Measurements from ENCODE around the gene RRBP1.

The RRBP1 gene

DNA sequence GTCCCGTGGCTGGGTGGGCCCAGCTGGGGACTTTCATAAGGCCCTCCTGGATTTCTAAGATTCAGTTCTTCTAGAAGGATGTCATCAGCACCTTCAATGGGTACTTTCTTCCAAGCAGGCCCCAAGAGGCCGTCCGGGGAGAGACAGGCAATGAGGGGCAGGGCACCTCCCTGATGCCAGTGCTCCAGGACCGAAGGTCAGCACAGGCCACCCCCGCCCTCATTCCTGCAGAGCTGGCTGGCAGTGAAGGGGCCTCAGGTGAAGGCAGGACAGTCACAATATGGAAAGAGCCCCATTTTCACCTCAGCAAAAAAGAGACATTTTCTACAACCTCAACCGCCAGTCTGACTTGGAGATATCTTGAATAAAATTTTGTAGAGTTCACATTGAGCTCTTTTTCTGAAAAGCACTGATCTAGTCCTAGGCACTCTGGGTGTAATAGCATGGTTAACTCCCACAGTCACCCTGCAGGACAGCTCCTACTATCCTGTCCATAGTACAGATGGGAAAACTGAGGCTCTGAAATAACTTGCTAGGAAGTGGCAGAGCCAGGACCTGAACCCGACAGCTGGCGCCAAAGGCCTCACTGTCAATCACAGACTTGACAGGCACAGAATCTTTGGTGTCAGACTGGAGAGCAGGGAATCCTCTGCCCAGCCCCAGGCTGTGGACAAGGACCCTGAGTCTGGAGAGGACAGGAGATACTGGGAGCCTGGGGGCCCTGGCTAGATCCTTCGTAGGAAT is 50.3 kb downstream of the RRBP1 start:
- no peak for DNase-seq

DNA sequence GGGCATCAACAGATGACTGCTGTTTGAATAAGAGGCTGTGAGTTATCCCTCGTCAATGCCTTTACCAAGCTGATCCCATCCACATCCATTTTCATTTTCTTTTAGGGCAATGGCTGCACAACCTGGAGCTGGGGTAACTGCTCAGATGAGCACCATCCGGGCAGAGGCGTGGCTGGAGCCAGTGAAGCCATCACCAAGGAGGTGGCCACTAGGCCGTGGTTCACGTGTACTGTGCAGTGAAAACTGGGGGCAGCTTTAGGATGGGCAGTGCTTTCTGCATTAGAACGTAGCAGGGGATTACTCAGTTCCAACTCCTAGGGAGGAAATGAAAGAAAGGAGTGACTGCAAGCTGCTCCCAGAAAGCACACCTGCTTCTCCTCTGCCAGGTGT is 51.2 kb downstream of the RRBP1 start:
- DNase-seq, result no peak

GRCh38 chr20:17630151-17630805 is 51.8 kb downstream of the RRBP1 start:
- DNase-seq, result no peak

- DNase-seq, result no peak
These were observed 52.4 kb downstream of the RRBP1 start for GRCh38 chr20:17629678-17630089.

DNA sequence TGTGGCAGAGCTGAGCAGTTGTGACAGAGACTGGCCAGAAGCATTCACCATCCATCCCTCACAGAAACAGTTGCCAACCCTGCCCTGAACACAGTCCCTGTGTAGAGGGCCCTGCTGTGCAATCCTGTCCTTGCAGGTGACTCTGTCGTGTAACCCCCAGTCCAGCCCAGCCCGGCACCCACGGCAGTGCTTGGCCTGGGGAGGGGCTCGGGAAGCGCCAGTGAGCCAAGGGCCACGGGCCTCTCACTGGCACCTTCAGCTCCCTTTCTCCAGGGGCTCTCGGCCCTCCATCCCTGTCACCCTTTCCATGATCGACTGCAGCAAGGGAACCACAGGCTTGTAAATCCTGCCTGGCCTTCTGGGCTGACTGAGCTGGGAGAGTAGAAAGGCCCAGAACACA is 53.0 kb downstream of the RRBP1 start:
- DNase-seq, result no peak

DNA sequence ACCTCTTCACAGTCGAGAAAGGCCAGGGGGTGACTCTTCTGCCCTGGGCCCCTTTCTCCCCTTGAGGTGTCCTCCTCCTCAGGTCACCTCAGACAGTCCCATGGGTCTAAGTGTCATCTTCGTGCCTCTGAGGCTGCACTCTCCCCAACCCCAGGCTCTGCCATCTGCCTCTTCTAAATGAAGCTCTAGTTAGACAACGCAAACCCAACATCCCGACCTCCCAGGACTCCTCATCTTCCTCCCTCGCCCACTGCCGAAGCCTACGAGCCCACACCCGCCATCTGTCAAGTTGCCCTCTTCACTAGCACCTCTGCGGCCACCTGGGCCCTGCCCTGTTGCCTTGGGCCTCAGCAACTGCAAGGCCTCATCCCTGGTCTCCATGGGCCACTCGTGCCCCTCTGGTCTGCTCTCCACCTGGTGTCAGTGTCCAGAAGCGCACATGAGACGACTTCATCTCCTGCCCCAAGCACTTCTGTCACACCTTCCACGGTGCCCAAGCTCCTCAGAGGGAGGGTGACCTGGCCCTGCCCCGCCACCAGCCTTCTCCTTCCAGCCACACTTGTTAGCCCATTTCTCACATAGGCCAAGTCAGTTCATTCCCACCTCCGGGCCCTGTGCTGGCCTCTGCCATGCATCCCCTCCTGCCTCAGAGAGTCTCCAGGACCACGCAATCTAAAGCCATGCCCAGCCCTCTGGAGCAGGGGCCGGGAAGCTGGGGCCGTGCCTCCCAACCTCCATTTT is 53.8 kb downstream of the RRBP1 start:
- no peak for DNase-seq

DNA sequence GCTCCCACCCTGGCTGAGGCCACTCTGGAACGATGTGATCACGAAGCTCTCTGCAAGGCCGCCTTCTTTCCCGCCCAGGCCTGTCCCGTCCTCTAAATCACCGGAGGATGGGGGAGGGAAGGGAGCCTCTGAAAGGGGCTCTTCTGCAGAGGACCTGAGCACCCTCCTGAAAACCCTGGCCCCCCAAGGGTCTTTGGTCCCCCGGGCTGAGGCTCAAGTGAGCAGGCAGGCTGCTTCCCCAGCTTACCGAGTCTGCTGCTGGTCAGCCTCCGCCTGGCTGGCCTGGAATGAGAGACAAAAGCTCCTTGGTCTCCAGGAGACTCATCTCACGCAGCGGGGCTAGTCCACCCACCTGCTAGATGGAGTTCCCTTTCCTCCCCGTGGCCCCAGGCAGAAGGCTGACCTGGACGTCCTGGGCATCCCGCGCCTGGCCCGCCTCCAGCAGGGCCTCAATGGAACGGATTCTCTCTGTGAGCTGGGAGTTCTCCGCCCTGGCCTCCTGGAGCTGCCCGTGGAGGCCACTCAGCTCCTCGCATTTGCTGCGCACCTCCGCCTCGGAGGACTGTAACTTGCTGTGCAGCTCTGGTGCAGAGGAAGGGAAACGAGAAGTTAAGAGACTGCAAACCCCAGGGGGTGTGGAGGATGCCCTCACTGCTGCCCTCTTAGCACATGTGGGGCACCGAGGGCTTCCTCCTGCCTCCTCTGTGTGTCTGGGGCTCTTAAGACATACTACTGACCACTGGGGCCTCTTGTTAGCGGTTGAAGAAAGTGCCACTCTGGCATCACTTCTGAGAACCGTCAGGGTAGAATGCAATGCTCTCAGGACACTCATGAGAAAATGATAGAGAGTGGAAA is 54.7 kb downstream of the RRBP1 start:
- DNase-seq, result no peak

- DNase-seq, result no peak
These were observed 55.6 kb downstream of the RRBP1 start for GRCh38 chr20:17626217-17627007.

- DNase-seq, result no peak
These were observed 56.6 kb downstream of the RRBP1 start for GRCh38 chr20:17625246-17626051.

- DNase-seq, result no peak
These were observed 57.3 kb downstream of the RRBP1 start for GRCh38 chr20:17624551-17625245.

- no peak for DNase-seq
These were observed 58.0 kb downstream of the RRBP1 start for GRCh38 chr20:17624070-17624469.

DNA sequence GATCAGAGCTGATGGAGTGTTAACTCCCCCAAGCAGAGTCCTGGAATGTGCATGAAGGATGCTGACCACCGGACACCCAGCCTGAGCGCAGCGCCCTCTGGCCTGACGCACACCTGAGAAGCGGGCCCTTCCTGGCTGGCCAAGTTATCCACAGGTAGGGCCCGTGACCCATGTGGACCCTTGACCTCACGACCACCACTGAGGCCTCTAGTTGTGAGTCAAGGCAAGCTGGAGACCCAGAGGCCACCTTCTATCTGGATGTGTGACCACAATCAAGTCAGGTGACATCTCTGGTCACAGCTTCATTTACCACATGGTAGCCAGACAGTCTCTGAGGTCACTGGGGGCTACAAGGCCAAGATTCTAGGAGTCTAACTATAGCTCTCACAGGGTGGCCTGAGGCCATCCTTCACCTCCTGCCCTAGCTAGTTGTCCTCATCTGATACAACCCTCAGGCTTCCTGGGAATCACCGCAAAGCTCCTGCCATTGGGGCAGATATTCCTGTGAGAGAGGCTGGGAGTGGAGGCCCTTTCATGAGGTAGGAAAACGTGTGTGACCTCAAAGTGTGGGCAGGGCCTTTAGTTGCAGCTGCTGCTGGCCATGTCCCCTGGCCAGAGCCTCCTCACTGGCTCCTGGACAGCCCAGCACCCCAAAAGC is 59.1 kb downstream of the RRBP1 start:
- no peak for DNase-seq

DNA sequence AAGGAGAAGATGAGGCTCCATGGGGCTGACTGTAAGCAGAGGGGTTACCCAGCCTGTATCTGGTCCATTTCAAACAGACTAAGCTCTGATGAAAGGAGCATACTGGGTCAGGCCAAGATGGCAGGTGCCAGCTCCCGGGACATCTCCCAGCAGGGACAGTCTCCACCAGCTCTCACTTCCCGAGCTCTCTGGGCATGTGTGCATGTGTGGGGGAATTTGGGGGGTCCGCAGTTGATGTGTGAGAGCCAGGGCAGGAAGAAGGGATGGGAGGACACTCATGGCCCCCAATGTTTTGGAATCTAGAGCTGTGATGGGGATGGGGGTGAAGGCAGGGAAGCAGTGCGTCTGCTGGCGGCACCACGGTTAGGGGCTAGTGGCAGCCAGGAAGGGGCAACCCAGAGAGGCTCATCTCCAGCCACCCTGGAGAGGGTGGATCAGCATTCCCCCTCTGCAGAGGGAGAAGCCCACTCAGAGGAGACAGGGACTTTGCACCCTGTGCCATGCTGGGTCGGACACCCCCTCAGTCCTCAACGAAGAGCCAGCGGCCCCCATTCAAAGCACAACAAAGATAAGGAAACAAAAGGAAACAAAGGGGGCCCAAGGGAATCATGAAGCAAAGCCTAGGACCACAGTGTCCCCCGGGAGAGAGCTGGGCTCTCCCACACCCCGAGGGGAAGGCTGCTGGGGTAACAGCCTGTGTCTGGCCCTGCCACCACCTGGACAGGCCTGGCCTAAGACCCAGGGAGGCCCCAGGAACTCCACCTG is 59.8 kb downstream of the RRBP1 start:
- no peak for DNase-seq

DNA sequence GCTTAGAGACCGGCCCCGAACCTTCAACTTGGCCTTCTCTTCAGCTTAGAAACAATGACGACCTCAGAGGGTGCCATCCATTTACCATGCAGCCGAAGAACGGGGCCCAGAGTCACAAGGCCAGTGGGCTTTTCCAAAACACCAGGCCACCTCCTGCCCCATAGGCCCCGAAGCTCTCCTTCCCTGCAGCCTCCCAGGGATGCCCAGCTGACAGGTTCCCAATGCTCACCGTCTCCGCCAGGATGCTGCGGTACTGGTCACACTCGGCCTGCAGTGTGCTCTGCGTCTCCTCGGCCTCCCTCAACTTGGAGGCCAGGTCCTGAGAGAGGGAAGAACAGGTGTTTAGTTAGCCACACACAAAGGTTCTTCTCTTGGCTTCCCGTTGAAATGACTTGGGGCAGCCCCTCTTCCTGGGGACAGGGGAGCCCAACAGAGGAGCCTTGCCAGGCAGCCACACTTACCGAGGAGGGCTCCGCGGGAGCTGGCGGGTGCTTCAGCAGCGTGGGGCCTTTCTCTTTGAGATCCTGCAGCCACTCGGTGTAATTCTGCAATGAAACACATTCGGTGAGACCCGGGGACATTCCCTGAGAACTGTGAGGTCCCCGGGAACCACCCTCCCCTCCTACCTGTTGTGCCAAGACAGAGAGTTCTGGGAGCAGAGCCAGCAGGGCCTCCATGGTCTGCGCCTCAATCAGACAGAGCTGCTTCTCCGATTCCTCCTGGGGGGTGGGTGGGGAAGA is 60.6 kb downstream of the RRBP1 start:
- no peak for DNase-seq

DNA sequence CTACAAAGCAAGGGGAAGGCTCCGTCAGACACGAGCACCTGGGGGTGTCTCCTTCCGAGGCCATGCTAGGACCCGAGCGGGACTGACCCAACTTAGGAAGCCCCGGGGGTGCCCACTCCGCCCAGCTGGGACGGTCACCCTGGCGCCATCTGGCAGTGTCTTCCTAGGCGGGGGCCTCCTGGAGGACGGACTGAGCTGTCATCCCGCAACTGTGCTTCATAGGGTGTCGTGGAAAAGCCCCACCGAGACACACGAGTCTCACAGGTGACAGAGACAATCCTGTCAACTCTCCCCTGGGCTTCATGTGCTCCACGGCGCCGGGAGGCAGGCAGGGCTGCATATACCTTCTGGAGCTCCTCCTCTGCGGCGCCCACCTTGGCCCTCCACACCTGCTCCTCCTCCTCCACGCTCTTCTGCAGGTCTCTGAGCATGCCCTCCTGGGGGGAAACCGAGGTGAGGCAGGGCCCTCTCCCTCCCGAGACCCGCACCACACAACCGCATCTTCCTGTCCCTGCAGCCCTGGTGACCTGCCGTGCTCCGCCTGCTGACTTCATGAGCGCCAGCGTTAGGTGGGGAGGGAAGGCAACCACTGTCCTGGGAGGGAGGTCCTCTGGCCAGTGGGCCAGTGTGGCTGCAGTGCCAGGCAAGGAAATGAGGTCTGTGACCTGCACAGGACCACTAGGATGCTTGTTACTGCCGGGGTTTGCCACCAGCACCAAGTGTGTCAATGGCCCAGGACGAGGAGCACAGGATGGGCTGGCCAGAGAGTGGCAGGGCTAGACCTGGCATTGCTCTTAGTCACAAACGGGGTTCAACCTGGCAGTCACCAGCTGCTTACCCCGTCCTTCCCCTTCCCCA is 61.4 kb downstream of the RRBP1 start:
- DNase-seq, result no peak

- DNase-seq, result no peak
These were observed 62.5 kb downstream of the RRBP1 start for GRCh38 chr20:17619351-17620093.

DNA sequence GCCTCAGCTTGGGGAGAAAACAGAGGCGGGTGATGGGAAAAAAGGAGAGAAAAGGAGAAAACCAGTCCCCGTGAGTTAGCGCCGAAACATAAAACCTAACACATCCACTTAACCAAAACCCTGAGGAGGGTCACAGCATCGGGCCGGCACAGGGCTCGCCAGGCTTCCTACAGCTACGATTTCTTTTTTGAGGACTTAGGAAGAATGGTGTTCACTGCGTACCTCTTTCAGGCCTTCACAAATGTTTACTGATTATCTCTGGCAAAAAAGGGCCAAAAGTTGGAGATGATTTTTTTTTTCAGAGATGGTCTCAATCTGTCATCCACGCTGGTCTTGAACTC is 63.4 kb downstream of the RRBP1 start:
- DNase-seq, result no peak

Data from NCI-H1092 (cell line).